OCI-M1 (cell line): ENCODE measurements around the gene BLACAT1.
"Not testable (repeated sequence)": the region's sequence is repeated elsewhere in the genome, so short reads cannot be mapped to it uniquely, and the experiment has no call there.

ENCODE experiments used
- DNase-seq: peaks from one replicate; lab custom pipeline; 2025; lab: John Stamatoyannopoulos, UW

Gene BLACAT1

DNA sequence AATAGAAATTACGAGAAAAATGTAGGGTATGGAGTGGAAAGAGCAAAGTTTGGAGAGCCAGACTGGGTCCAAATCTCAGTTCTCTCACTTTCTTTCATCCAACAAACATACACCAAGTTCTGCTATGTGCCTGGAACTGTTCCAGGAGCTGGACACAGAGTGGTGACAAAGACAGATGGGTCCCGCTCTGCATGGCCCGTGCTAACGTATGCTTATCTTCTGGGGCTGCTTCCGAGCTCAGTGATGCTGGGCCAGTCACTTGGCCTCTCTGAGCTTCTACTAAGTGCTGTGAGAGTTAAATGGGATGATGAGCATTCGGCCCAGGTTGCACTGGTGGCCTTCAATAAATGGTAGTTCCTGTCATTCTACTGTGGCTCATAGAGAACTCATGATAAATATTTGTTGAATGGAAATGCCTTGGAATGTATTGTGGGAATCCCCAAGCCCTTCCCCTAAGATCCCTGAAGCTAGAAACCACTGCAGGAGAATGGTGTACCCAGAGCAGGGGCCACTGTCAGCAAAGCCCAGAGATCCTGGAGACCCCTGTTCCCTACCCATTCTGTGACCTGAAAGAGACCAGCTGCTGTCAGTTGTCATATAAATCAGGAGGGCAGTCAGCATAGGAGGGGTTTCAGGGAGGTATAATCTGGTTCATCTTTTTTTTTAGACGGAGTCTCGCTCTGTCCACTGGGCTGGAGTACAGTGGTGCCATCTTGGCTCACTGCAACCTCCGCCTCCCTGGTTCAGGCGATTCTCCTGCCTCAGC is 37.8 kb downstream of the BLACAT1 start:
- no peak for DNase-seq

DNA sequence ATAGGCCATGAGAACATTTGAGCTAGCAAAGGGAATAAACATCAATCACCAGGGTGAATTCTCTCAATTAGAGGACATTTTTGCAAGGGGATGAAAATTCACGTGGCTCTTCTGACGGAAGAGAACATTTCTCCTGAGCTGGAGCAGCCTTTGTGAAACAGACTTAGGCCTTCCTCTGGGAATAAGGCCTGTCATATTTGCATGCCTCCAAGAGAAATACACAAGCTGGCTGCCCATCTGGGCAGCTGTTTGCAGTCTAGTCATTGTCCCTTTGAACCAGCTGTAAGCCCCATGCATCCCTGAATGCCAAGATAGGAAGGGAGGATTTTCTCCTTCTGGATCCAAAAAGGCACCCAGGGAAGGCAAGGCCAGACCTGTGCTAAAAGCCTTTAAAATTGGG is 39.5 kb downstream of the BLACAT1 start:
- no peak for DNase-seq

DNA sequence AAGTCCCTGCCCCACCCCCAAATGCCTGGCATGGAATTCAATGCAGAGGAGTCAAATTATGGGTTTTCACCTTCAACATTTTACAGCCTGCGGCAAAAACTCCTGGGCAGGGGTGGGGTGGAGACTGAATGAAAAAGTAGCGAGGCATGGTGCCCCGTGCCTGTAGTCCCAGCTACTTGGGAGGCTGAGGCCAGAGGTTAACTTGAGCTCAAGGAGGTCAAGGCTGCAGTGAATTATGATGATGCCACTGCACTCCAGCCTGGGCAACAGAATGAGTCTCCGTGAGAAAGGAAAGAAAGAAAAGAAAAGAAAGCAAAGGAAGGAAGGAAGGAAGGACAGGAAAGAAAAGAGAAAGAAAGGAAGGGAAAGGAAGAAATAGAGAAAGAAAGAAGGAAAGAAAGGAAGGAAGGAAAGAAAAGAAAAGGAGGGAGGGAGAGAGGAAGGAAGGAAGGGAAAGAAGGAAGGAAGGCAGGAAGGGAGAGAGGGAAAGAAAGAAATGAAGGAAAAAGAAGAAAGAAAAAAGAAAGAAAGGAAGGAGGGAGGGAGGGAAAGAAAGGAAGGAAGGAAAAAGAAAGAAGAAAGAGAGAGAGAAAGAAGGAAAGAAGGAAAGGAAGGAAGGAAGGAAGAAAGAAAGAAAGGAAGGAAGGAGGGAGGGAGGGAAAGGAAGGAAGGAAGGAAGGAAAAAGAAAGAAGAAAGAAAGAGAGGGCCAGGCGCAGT is 45.1 kb downstream of the BLACAT1 start:
- DNase-seq: no peak

DNA sequence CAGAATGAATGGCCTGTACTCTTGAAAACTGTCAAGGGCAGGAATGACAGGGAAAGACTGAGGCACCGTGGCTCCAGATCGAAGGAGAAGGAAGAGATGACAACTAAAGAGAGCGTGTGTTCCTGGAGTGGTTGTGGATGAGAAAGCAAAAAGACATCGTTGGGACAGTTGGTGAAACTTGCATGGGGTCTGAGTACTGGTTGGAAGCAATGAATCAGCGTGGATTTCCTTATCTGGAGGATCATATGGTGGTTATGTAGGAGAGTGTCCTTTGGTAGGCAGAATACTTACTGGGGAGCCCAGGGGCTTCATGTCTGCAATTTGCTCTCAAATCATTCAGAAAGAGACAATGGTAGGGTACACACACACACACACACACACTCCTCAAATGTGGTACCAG is 47.9 kb downstream of the BLACAT1 start:
- peak; percentile 40 for DNase-seq

DNA sequence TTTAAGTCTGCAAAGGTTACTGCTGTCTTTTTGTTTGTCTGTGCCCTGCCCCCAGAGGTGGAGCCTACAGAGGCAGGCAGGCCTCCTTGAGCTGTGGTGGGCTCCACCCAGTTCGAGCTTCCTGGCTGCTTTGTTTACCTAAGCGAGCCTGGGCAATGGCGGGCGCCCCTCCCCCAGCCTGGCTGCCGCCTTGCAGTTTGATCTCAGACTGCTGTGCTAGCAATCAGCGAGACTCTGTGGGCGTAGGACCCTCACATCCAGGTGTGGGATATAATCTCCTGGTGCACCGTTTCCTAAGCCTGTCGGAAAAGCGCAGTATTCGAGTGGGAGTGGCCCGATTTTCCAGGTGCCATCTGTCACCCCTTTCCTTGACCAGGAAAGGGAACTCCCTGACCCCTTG is 49.6 kb downstream of the BLACAT1 start:
- DNase-seq: not testable (repeated sequence)
